A549 (cell line): ENCODE measurements around the gene FAM221A. TPM values are rescaled to one million over a fixed set of nuclear protein-coding genes. Genes with fewer than 3 reads are reported as not detected.

Experiments
- ATAC-seq, 2 experiments: fragments of 200-7000 bp in 1 of 2; fragments of >200 bp in 1 of 2; cut with Nextera tagmentation in 1 of 2; cut with Tn5 transposase in 1 of 2; 3 replicates each; pipeline versions ENCODE4 v1.8.0 to v1.9.1; 2018 to 2020; ENCODE audit warnings: mild to moderate bottlenecking in 1 of 2, moderate library complexity in 1 of 2
- CTCF ChIA-PET: fragments of 300-600 bp; sonication (Branson Sonifier 250); formaldehyde crosslinking; extraction: SDS; loops from one replicate; lab custom pipeline; 2021; ENCODE audit warnings: antibody characterized with exemption, inconsistent platforms; lab: Yijun Ruan, JAX
- POLR2A ChIA-PET: fragments of 350-600 bp; formaldehyde crosslinking; extraction: SDS; loops from one replicate; lab custom pipeline; 2021; ENCODE audit warnings: antibody characterized with exemption, inconsistent platforms; lab: Yijun Ruan, JAX
- DNase-seq, 2 experiments: peaks; one replicate each; pipeline versions ENCODE4 v3.0.0 to v3.0.0-alpha.2; 2011 to 2016; ENCODE audit warnings: low read depth in 1 of 2, low spot score in 1 of 2
- FAIRE-seq: peaks from 2 replicates; lab custom pipeline; 2011; peaks lifted over from hg19 to GRCh38; lab: Jason Lieb, UNC
- H3K27ac ChIP-seq, 2 experiments: fragments of >200 bp; sonication (Bioruptor Twin); formaldehyde crosslinking; 3 replicates each; pipeline ENCODE4 v1.5.1; 2016 to 2017
- H3K4me1 ChIP-seq: fragments of >200 bp; sonication (Bioruptor Twin); formaldehyde crosslinking; 3 replicates; pipeline ENCODE4 v1.6.1; 2016
- H3K4me2 ChIP-seq: fragments of >200 bp; sonication (Bioruptor Twin); formaldehyde crosslinking; 3 replicates; pipeline ENCODE4 v1.6.1; 2016
- H3K4me3 ChIP-seq: fragments of >200 bp; sonication (Bioruptor Twin); formaldehyde crosslinking; 3 replicates; pipeline ENCODE4 v1.5.1; 2016
- H3K9me3 ChIP-seq: fragments of >200 bp; sonication (Bioruptor Twin); formaldehyde crosslinking; 3 replicates; pipeline ENCODE4 v1.6.1; 2016
- CBX2 ChIP-seq: fragments of 200-600 bp; sonication (generic); IDR thresholded peaks from 2 replicates; pipeline ENCODE4 v1.6.1; 2016; ENCODE audit warnings: low read depth, mild to moderate bottlenecking, borderline replicate concordance
- CHD4 ChIP-seq: fragments of 200-600 bp; sonication (generic); IDR thresholded peaks from 2 replicates; pipeline ENCODE4 v1.6.1; 2016; ENCODE audit warnings: antibody characterized with exemption, mild to moderate bottlenecking, borderline replicate concordance
- CTCF ChIP-seq: fragments of >200 bp; sonication (Bioruptor Twin); formaldehyde crosslinking; IDR thresholded peaks from 3 replicates; pipeline ENCODE4 v1.5.1; 2016
- E2F6 ChIP-seq: IDR thresholded peaks from 2 replicates; pipeline ENCODE4 v1.6.1; 2012; ENCODE audit warnings: low read depth, borderline replicate concordance
- EHF ChIP-seq: fragments of 250-450 bp; sonication (Bioruptor Pico); IDR thresholded peaks from 2 replicates; pipeline ENCODE4 v1.5.0; 2020; ENCODE audit warnings: mild to moderate bottlenecking
- EHMT2 ChIP-seq: fragments of 200-600 bp; sonication (generic); IDR thresholded peaks from 2 replicates; pipeline ENCODE4 v1.6.1; 2016; ENCODE audit warnings: antibody characterized with exemption, low read depth, mild to moderate bottlenecking, moderate library complexity
- FOSL2 ChIP-seq, 2 experiments: fragments of 450-650 bp in 1 of 2; fragments of >200 bp in 1 of 2; sonication (Bioruptor Twin) in 1 of 2; formaldehyde crosslinking; IDR thresholded peaks; 2 replicates each; pipeline versions ENCODE4 v1.5.0 to v1.6.1; 2016 to 2020; ENCODE audit warnings: mild to moderate bottlenecking in 1 of 2, moderate library complexity in 1 of 2
- FOXS1 ChIP-seq: fragments of 250-450 bp; sonication (Bioruptor Pico); IDR thresholded peaks from 2 replicates; pipeline ENCODE4 v1.5.0; 2020; ENCODE audit warnings: mild to moderate bottlenecking, moderate library complexity
- HEYL ChIP-seq: fragments of 250-450 bp; sonication (Bioruptor Pico); IDR thresholded peaks from 2 replicates; pipeline ENCODE4 v1.8.0; 2021; ENCODE audit warnings: mild to moderate bottlenecking, moderate library complexity
- HOXB13 ChIP-seq: fragments of 250-450 bp; sonication (Bioruptor Pico); IDR thresholded peaks from 2 replicates; pipeline ENCODE4 v1.5.0; 2020; ENCODE audit warnings: low read depth, mild to moderate bottlenecking, moderate library complexity
- JUNB ChIP-seq: fragments of >200 bp; sonication (Bioruptor Twin); formaldehyde crosslinking; IDR thresholded peaks from 2 replicates; pipeline ENCODE4 v1.6.1; 2016
- KDM5A ChIP-seq: fragments of 200-600 bp; sonication (generic); IDR thresholded peaks from 2 replicates; pipeline ENCODE4 v1.6.1; 2016; ENCODE audit warnings: antibody characterized with exemption, mild to moderate bottlenecking
- MAFK ChIP-seq: fragments of 450-650 bp; IDR thresholded peaks from 2 replicates; pipeline ENCODE4 v1.6.1; 2014; ENCODE audit not compliant: partially characterized antibody
- MAX ChIP-seq: IDR thresholded peaks from 2 replicates; pipeline ENCODE4 v1.6.1; 2012
- MAZ ChIP-seq: fragments of 150-350 bp; IDR thresholded peaks from 2 replicates; pipeline ENCODE4 v1.6.1; 2014; ENCODE audit warnings: antibody characterized with exemption, low read depth, low read length, borderline replicate concordance
- MYC ChIP-seq: IDR thresholded peaks from 2 replicates; pipeline ENCODE4 v1.6.1; 2012; ENCODE audit warnings: mild to moderate bottlenecking, inconsistent platforms, low read length, improper control_type of control experiment, borderline replicate concordance
- PHF8 ChIP-seq: fragments of 200-600 bp; sonication (generic); IDR thresholded peaks from 2 replicates; pipeline ENCODE4 v1.6.1; 2016; ENCODE audit warnings: low read depth, mild to moderate bottlenecking, antibody characterized with exemption, moderate library complexity, borderline replicate concordance
- POLR2A ChIP-seq: IDR thresholded peaks from 2 replicates; pipeline ENCODE4 v1.6.1; 2012; ENCODE audit warnings: mild to moderate bottlenecking, low read length
- POLR2AphosphoS2 ChIP-seq: conservative IDR thresholded peaks from 2 replicates; pipeline ENCODE4 v1.6.1; 2012; ENCODE audit warnings: low read length, improper control_type of control experiment, inconsistent platforms
- RAD21 ChIP-seq, 2 experiments: fragments of >200 bp in 1 of 2; sonication (Bioruptor Twin) in 1 of 2; formaldehyde crosslinking in 1 of 2; IDR thresholded peaks in 1 of 2; conservative IDR thresholded peaks in 1 of 2; 2 replicates in 1 of 2; 3 replicates in 1 of 2; pipeline ENCODE4 v1.6.1; 2012 to 2018; ENCODE audit warnings: inconsistent platforms in 1 of 2
- RARB ChIP-seq: fragments of 250-450 bp; sonication (Bioruptor Pico); IDR thresholded peaks from 2 replicates; pipeline ENCODE4 v1.8.0; 2021; ENCODE audit warnings: mild to moderate bottlenecking, moderate library complexity
- RCOR1 ChIP-seq: fragments of 150-350 bp; IDR thresholded peaks from 2 replicates; pipeline ENCODE4 v1.6.1; 2014; ENCODE audit warnings: antibody characterized with exemption, low read length, low read depth
- REST ChIP-seq: fragments of 200-600 bp; sonication (generic); IDR thresholded peaks from 2 replicates; pipeline ENCODE4 v1.6.1; 2016; ENCODE audit warnings: antibody characterized with exemption, mild to moderate bottlenecking, moderate library complexity
- RNF2 ChIP-seq: fragments of 200-600 bp; sonication (generic); IDR thresholded peaks from 2 replicates; pipeline ENCODE4 v1.6.1; 2016; ENCODE audit warnings: low read depth, mild to moderate bottlenecking, antibody characterized with exemption, moderate library complexity, borderline replicate concordance
- SREBF2 ChIP-seq: fragments of 450-650 bp; IDR thresholded peaks from 2 replicates; pipeline ENCODE4 v1.6.1; 2014; ENCODE audit warnings: mild to moderate bottlenecking, moderate library complexity
- WGBS: methylation state at CpG from one replicate; pipeline ENCODE4 v1.1.6; 2017; ENCODE audit errors: missing lambda C conversion rate; 5-methylcytosine and 5-hydroxymethylcytosine counted together
- polyA minus RNA-seq: library from RNA; depleted of rRNA, polyadenylated mRNA; stranded (reverse); fragments of >200 nt; gene quantifications from 2 replicates; pipeline ENCODE4 v1.2.3, GENCODE V29; 2011; rRNA and poly(A)+ RNA removed
- polyA plus RNA-seq, 4 experiments: library from polyadenylated mRNA; depleted of rRNA in 3 of 4; stranded (reverse); fragments of >200 nt; fragmentation: RNase III in 1 of 4; extraction: RNeasy Plus Mini Kit Qiagen cat#74134 plus additional on column Dnase treatment in 1 of 4; gene quantifications; 2 replicates in 3 of 4; 3 replicates in 1 of 4; pipeline ENCODE4 v1.2.3, GENCODE V29; 2011 to 2017

Gene FAM221A
- polyA plus RNA-seq (2011; rRNA removed) (1.8 and 2.6 TPM in 2 replicates), polyA plus RNA-seq (2017; fragmentation: RNase III; extraction: RNeasy Plus Mini Kit Qiagen cat#74134 plus additional on column Dnase treatment) (0.66 to 1.1 TPM (median 0.94 TPM) in 3 replicates), polyA minus RNA-seq (2.4 and 3.3 TPM in 2 replicates)
- polyA plus RNA-seq (2012; cell fraction: cytosol; rRNA removed): 0.76 and 0.87 TPM in 2 replicates
- 0.62 and 0.80 TPM in 2 replicates for polyA plus RNA-seq (2012; cell fraction: nucleus; rRNA removed)

GRCh38 chr7:23679898-23680413 lies at the start of gene FAM221A:
Gene FAM221A, plus strand, starts transcription at chr7:23680199. Its CDS starts 20 bp downstream, at chr7:23680219.
- peak within 1 kb of the TSS; percentile 91 for H3K4me2 ChIP-seq
- H3K27ac ChIP-seq: peak within 1 kb of the TSS; percentile 63 to 85; a peak in 5 of 6 replicates
- CTCF ChIA-PET: interaction anchor here (0.6 to 2.1 kb wide), 12 partner anchors 8 to 452 kb away, joined by 3 to 9 read pairs (median 3); no protein-coding TSS in a partner anchor
- FAIRE-seq (no peak), ATAC-seq (peak; percentile 100), DNase-seq (peak; percentile 54 to 85)
- H3K4me1 ChIP-seq: no peaks in the 10 kb centered on the region
- peak within 1 kb of the TSS; percentile 56 for H3K4me3 ChIP-seq
- no peak for TF ChIP-seq CBX2
- no peak for TF ChIP-seq FOXS1 (CRISPR knock-in tag)
- no peak for TF ChIP-seq RARB (CRISPR knock-in tag)
- TF ChIP-seq FOSL2 (IDR thresholded peaks at IDR 0.05): no peak
- no peak for TF ChIP-seq FOSL2 (CRISPR knock-in tag; IDR thresholded peaks at IDR 0.05)
- TF ChIP-seq RAD21 (conservative IDR thresholded peaks at IDR 0.05 in 1 of 2, IDR thresholded peaks at IDR 0.05 in 1 of 2): 0 out of 5 replicates have a peak, but pooled peaks of 1 of the 2 experiments have one; percentile 6
- no peak for TF ChIP-seq RNF2
- no peak for TF ChIP-seq EHF (CRISPR knock-in tag)
- peak; percentile 41; the same call in 1 of the 2 replicates for TF ChIP-seq PHF8
- no peak for TF ChIP-seq MAZ
- TF ChIP-seq REST: no peak
- peak; percentile 62 for TF ChIP-seq CTCF
- TF ChIP-seq HEYL: no peak
- no peak for TF ChIP-seq MAFK
- no peak for TF ChIP-seq SREBF2
- peak; percentile 99 for TF ChIP-seq MAX
- peak; percentile 99 for TF ChIP-seq E2F6
- TF ChIP-seq MYC: 0 out of 2 replicates have a peak, but pooled peaks have one; percentile 10
- POLR2A ChIA-PET: no interaction called here
- peaks cover 3% of the 10 kb centered on the region; the same call in 1 of the 3 replicates for H3K9me3 ChIP-seq
- 4% methylated on average over 15 of the region's 53 CpGs for WGBS

- ATAC-seq (no peak), DNase-seq (no peak), FAIRE-seq (no peak)
- no peak overlapping the region for H3K4me2 ChIP-seq
- 72% methylated on average over 7 of the region's 7 CpGs for WGBS
- CTCF ChIA-PET: interaction anchor here (1.1 to 1.2 kb wide), 2 partner anchors 10 to 63 kb away, joined by 4 read pairs; no protein-coding TSS in a partner anchor
- H3K9me3 ChIP-seq: no peaks in the 10 kb centered on the region
- no peak overlapping the region for H3K27ac ChIP-seq
- H3K4me1 ChIP-seq: no peaks in the 10 kb centered on the region
- no peak overlapping the region for H3K4me3 ChIP-seq
- POLR2A ChIA-PET: no interaction called here
- TF ChIP-seq POLR2AphosphoS2 (no peak), EHMT2 (no peak), CTCF (no peak), HEYL (no peak), HOXB13 (CRISPR knock-in tag) (no peak), RARB (CRISPR knock-in tag) (no peak), POLR2A (no peak), FOXS1 (CRISPR knock-in tag) (no peak), MAX (no peak), JUNB (no peak), RAD21 (conservative IDR thresholded peaks at IDR 0.05 in 1 of 2, IDR thresholded peaks at IDR 0.05 in 1 of 2) (no peak), CBX2 (no peak), KDM5A (no peak), CHD4 (no peak), RCOR1 (no peak)
Observed at GRCh38 chr7:23633417-23633816, 46.6 kb upstream of the FAM221A start.
